Endothelial cell of umbilical vein (primary cell): ENCODE results near the gene PTCHD4.

Experiments used
- CTCF ChIP-seq, 2 donors: IDR thresholded peaks; 1 replicate in 1 of 2; 2 replicates in 1 of 2; pipeline ENCODE4 v1.5.1; 2011; ENCODE audit warnings: low read length in 2 of 2, mild to moderate bottlenecking in 2 of 2, moderate library complexity in 2 of 2, control low read depth in 1 of 2, inconsistent platforms in 1 of 2, low read depth in 1 of 2; ENCODE audit not compliant: insufficient read depth in 1 of 2; ENCODE audit errors: extremely low read depth in 1 of 2
- EZH2 ChIP-seq: IDR thresholded peaks from 2 replicates; pipeline ENCODE4 v1.6.1; 2012; ENCODE audit warnings: borderline replicate concordance, low read depth, mild to moderate bottlenecking, moderate library complexity, low read length, inconsistent platforms; ENCODE audit not compliant: severe bottlenecking
- FOS ChIP-seq: IDR thresholded peaks from 2 replicates; pipeline ENCODE4 v1.6.1; 2011; ENCODE audit warnings: mild to moderate bottlenecking, low read length, moderate library complexity, borderline replicate concordance; ENCODE audit not compliant: insufficient read depth
- GATA2 ChIP-seq: IDR thresholded peaks from 2 replicates; pipeline ENCODE4 v1.7.0; 2011; ENCODE audit warnings: low read depth, mild to moderate bottlenecking, moderate library complexity, mixed read lengths, low read length; ENCODE audit not compliant: insufficient read length, insufficient read depth
- JUN ChIP-seq: IDR thresholded peaks from 2 replicates; pipeline ENCODE4 v1.6.1; 2011; ENCODE audit warnings: borderline replicate concordance, low read depth; ENCODE audit not compliant: insufficient read length, insufficient read depth
- MYC ChIP-seq: IDR thresholded peaks from one replicate; pipeline ENCODE4 v1.6.1; 2011; ENCODE audit warnings: mild to moderate bottlenecking, low read depth, low read length
- POLR2A ChIP-seq: IDR thresholded peaks from 2 replicates; pipeline ENCODE4 v1.6.1; 2012; ENCODE audit warnings: low read depth, mild to moderate bottlenecking, control low read depth, low read length
- POLR2AphosphoS5 ChIP-seq: IDR thresholded peaks from 2 replicates; pipeline ENCODE4 v1.6.1; 2012; ENCODE audit warnings: low read depth, mild to moderate bottlenecking, control low read depth, low read length, moderate library complexity; ENCODE audit not compliant: insufficient read depth
- TF ChIP-seq, protein P1 (sequence below): IDR thresholded peaks from 2 replicates; pipeline ENCODE4 v1.6.1; 2011; ENCODE audit not compliant: insufficient read depth, insufficient read length

DNA sequence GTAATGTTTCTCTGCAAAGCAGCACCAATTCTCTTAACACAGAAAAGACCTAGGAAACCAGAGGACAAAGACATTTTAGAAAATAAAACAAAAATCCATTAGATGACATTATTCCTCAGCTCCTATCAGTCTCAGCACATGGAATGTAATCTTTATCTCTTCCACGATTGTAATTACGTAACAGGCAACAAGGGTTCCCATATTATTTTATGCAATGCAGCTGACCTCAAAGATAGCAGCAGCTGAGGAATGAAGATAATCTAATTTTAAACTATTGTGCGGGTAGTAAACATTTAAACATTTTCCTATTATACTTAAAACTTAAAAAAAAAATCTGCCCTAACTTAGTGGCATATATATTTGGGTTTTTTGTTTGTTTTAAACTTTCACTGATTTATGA lies 33.0 kb upstream of the PTCHD4 start:
- TF ChIP-seq CTCF (IDR thresholded peaks at IDR 0.05; ENCODE audit: extremely low read depth in 1 of 2, insufficient read depth in 1 of 2, low read depth in 1 of 2, low read length in 2 of 2) (no peak), POLR2A (no peak), EZH2 (no peak), POLR2AphosphoS5 (no peak), FOS (no peak), JUN (no peak), MYC (no peak), GATA2 (no peak)
- TF ChIP-seq, protein P1, sequence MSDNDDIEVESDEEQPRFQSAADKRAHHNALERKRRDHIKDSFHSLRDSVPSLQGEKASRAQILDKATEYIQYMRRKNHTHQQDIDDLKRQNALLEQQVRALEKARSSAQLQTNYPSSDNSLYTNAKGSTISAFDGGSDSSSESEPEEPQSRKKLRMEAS: no peak
